Activated CD4-positive, alpha-beta T cell treated with anti-CD3 and anti-CD28 coated beads for 4 hours (primary cell): ENCODE results near the gene ULK4.
"Not testable (repeated sequence)": the region's sequence is repeated elsewhere in the genome, so short reads cannot be mapped to it uniquely, and the experiment has no call there.

Experiments used
- DNase-seq, 2 donors: peaks; one replicate each; pipeline ENCODE4 v3.0.0-alpha.2; 2020

Gene ULK4

DNA sequence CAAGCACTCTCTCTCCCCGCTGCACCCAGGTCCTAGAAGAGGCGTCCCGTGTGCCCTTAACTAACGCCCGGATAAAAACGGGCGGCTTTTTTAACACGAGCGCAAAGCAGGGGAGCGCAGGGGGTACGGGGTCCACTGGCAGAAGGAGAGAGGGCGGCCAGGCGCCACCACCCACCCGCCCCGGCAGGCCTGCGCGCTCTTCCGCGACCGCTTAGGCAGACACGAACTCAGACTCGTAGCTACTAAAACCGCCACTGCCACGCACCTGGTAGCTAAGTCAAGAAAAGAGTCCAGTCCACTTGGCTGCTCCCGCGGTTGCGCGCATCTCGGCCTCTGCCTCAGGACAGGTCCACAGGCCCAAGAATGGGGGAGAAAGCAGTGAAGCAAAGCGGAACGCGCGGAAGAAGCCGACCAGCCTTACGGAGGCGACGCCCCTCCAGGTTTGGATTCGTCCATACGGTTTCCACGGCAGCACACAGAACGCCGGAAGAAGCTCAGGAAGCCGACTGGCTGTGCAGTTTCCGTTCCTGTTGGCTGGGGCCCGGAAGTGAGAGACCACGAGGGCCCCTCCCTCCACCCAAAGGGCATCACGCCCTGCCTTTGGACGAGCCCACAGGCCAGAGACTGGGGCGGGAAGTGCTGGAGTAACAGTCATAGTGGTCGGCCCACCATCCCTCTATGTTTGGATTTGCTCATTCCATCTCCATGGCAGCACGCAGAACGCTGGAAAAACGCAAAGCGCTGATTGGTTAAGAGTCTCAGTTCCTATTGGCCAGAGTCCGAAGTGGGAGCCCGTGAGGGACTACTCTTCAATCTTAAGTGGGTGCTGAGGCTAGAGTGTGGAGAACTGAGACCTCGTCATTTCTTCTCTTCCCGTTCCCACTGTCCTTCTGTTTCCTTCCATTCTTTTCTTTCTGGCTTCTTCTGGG lies at the start of gene ULK4:
Gene ULK4 (minus strand): TSS at position 353 of the 929 bp plus-strand sequence. CDS start 7,344 bp downstream, outside the sequence.
- peak; percentile 91 to 92 for DNase-seq

DNA sequence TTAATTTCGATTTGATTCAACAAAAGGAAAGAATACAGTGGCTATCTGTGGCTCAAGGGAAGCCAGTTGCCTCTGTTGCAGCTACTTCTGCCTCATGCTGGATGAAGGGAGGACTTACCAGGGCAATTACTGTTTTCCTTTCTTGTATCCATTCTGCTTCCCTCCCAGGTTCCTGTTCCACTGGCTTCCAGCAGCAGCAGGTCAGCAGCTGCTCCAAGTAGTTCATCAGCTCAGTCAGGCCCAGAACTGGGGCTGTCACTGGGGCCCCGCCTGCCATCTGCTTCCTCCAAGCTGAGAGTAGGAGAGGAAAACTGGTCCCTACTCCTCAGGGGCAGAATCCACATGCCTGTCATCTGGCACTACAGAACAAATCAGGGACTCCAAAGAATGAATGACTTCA lies 48.6 kb upstream of the ULK4 start:
- DNase-seq = no peak

DNA sequence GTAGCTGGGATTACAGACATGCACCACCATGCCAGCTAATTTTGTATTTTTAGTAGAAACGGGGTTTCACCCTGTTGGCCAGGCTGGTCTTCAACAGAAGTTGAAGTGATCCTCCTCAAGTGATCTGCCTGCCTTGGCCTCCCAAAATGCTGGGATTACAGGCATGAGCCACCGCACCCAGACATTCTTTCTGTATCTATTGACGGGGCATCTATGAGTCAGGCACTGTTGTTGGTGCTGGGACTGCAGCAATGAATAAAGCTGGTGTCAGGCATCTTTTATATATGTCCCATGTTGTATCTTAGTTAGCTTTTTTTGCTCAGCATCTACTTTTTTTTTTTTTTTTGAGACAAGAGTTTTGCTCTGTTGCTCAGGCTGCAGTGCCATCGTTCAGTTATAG lies 47.6 kb upstream of the ULK4 start:
- DNase-seq = no peak

DNA sequence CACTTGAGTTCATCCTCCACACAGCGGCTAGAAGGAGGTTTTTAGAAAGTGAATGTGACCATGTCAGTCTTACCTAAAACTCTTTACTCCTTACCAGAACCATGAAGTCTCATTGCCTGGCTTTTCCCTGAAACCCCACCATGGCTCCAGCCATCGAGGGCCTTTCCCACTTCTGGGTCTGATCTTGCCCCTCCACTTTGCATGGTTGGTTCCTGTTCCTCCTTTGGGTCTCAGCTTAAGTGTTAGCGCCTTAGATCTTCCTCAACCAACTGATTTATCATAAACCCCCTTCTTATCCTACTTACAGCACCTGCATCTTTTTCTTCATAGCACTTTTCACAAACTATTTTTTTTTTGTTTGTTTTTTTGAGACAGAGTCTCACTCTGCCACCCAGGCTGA lies 45.9 kb upstream of the ULK4 start:
- DNase-seq = no peak

DNA sequence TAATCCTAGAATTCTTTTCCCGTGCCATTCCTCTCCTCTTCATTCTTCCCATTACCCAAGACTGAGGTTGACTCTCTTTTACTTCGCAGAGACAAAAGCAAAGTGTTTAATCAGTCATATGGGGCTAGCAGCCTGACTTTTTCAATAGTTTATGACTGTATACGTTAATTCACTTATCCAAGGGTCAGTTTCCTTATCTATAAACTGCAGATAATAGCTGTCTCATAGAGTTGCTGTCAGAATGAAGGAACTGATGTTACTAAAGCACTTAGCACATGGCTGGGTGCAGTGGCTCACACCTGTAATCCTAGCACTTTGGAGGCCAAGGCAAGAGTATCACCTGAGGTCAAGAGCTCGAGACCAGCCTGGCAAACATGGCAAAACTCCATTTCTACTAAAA lies 43.5 kb upstream of the ULK4 start:
- DNase-seq = no peak

DNA sequence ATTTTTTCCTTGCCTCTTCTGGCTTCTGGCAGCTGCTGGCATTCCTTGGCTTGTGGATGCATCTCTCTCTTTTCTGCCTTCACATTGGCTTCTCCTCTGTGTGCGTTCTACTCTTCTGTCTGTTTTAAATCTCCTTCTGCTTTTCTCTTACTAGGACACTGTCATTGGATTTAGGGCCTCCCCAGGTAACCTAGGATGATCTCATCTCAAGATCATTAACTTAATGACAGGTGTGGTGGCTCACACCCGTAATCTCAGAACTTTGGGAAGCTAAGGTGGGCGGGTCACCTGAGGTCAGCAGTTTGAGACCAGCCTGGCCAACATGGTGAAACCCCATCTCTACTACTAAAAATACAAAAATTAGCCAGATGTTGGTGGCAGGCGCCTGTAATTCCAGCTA lies 40.9 kb upstream of the ULK4 start:
- no peak for DNase-seq

DNA sequence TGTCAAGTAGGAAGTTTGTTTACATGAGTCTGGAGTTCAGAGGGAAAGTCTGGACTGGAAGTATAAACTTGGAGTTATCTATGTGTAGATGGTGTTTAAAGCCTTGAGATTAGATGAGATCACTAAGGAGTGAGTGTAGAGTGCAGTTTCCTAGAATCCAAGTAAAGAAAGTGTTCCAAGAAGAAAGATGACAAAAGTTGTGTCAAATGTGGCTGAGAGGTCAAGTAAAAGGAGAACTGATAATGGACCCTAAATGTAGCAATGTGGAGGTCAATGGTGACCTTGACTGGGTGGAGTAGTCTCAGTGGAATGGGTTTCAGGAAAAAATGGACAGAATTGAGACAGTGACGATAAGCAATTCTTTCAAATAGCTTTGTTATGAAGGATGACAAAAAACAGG lies 39.9 kb upstream of the ULK4 start:
- DNase-seq = no peak

DNA sequence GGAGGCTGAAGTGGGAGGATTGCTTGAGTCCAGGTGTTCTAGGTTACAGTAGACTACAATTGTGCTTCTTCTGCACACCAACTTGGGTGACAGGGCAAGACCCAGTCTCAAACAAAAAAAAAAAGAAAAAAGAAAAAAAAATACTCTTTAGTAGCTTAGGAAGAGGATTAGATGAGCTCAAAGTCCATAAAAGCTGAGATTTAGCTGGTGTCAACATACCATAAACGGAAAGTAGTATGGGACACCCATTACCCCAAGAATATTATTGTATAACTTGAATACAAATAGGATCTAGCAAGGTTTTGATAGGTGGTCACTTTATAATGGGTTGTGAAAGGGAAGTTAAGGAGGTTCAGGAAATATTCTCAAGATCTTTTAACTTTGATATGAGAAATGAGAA lies 38.0 kb upstream of the ULK4 start:
- DNase-seq = no peak

DNA sequence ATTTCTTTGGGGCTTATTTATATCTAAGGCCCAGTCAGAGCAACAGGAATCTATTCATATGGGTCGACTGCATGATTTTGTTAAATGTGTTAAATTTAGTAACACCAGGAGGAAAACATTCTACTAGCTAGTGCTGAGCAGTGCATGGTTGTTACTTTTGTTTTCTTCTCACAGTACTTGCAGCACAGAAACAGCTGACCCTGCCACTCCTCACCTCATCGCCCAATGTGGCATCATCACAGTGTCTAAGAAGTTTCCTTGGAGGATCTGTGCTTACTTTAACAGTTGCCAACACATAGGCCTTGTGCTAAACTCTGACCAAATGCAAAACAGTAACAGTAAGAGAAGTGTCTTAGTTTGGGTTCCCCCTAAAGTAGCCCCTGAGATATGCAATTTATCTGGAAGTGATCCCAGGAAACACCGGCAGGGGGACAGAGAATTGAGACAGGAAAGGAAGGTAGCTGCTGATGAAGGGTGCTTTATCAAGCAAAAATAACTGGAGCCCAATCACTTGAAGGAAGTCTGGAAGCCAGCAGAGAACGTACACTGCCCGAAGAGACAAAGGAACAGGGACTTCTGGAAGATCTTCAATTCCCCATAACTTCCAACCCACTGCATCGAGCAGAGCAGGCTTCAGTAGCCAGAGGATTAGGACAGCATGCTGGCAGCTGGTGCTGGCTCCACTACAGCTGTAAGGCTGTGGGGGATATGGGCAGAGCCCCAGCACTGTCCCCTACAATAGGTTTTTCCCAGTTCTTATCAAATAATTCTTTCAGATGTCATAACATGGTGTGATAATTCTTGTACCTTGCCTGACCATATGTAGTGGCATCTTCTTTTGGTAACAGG lies 36.0 kb upstream of the ULK4 start:
- DNase-seq = no peak

DNA sequence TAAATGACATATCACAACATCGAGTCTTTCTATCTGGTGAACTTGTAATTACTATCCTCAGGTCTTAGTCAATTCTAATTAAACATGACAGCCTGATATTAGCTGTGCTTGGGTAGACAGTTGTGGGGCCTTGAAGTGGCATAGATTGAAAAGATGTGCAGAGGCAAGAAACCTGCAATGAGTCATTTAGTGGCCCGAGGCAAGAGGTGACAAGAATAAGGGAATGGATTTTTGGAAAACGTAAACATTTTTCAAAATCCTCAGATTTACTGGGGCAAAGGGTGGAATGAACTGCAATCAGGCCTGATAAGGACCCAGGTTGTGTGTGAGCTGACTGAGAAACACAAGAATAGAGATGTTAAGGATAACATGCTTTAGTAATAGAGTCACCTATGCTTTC lies 29.5 kb upstream of the ULK4 start:
- no peak for DNase-seq

DNA sequence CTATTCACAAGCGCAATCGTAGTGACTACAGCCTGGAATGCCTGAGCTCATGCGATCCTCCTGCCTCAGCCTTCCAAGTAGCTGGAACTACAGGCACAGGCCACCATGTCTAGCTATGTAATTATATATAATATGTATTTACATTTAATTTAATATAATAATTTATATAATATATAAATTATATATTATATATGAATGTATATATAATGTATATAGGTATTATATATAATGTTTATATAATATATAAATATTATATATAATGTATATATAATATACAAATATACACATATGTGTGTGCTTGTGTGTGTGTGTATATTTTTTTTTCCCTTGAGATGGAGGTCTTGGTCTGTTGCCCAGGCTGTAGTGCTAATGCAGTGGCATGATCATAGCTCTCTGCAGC lies 27.6 kb upstream of the ULK4 start:
- no peak for DNase-seq

DNA sequence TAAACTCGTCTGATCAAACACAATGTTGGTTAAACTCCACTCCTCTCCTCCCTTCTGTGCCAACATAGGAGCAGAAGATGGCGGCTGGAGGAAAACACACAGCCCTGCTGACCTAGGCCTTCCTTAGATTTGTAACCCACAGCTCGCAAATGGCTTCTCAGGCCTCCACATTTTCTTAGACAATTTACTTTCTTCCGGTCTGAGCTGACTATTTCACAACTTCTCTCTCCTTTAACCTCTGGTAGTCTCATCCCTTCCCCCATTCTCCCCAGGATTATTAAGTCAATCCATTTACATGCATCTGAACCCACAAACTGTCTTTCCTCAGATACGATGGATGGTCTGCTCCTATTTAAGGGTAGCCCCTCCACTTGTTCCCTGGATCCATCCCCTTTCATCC lies 25.7 kb upstream of the ULK4 start:
- DNase-seq = no peak

DNA sequence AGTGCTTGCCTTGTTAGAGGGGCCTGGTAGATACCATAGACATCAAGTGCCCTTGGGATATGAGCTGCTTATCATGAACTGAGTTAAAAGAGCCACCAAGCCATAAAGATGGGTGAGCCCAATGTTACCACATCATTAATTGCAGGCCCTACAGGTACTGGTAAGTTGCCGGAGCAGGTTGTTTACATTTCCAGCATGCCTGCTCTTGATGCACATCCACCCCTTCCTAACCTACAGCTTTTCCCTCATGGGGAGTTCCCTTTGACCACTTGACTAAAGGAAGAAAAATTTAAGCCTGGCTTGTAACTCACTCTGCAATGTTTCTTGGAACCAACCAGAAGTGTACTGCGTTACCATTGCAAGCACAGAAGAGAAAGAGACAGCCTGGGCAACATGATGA lies 24.7 kb upstream of the ULK4 start:
- no peak for DNase-seq

DNA sequence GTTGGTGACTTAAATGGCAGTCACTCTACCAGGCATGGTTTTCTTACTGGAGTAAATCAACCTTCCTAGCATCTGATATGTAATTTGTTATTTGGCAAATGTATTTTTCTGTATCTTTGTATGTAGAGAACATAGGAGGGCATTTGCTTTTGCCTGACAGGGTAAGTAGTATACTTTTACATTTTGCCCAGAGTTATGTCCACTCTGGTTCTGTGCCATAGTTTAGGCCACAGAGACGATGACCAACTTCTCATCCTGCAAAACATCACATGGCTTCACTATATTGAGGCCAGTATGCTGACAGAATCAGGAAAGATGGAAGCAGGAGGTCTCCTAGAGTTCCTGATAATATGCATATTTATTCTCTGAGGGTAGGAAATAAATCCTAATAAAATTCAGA lies 23.1 kb upstream of the ULK4 start:
- DNase-seq = no peak

DNA sequence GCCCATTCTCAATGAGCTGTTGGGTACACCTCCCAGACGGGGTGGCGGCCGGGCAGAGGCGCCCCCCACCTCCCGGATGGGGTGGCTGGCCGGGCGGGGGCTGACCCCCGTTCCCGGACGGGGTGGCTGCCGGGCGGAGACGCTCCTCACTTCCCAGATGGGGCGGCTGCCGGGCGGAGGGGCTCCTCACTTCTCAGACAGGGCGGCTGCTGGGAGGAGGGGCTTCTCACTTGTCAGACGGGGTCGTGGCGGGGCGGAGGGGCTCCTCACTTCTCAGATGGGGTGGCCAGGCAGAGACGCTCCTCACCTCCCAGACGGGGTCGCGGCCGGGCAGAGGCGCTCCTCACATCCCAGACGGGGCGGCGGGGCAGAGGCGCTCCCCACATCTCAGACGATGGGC lies 21.2 kb upstream of the ULK4 start:
- DNase-seq = not testable (repeated sequence)

DNA sequence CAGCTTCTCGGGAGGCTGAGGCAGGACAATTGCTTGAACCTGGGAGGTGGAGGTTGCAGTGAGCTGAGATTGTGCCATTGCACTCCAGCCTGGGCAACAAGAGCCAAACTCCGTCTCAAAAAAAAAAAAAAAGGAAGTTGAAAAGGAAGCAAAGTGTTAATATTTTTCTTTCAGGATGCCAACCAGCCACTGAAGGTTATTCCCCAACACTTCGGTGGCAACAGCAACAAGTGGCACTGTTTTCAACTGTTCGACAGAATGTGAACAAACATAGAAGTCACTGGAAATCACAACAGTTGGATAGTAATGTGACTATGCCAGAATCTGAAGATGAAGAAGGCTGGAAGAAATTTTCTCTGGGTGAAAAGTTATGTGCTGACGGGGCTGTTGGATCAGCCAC lies 15.5 kb upstream of the ULK4 start:
- not testable (repeated sequence) for DNase-seq

DNA sequence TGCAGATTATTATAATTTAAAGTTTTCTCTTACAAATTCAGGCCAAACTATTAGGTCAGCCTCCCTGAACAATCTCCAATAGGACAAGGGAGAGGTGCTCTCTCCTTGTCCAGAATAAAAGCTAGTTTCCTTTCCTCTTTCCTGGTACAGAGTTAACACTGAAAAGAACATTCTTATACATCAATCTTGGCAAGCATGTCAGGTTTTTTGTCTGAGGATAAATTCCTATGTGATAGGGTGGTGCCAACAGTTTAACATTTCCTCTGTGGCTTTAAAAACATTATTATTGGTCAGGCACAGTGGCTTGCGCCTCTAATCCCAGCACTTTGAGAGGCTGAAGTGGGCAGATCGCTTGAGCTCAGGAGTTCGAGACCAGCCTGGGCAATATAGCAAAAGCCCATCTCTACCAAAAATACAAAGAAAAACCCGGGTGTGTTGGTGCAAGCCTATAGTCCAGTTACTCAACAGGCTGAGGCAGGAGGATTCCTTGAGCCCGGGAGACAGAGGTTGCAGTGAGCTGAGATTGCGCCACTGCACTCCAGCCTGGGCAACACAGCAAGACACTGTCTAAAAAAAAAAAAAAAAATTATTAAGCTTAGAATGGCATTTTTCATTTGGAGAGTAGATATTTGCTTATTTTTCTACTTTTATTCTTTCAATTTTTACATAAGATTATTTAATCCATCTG lies 13.7 kb upstream of the ULK4 start:
- DNase-seq = no peak

DNA sequence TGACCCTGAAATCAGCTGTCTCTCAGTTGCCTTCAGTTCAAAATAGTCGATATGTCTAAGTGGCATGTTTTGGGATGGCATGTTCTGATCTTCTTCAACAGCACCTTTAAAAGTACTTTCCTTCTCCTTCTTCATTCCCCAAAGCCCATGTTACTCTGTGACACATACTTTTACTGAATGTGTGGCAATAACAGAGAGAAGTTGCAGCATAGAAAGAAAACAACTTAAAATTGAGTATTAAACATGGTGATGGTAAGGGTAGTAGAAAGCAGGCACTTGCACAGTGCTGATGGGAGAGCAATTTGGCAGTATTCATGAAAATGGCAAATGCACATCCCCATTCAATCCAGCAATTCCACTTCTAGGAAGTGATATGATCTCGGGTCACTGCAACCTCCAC lies 12.3 kb upstream of the ULK4 start:
- no peak for DNase-seq

DNA sequence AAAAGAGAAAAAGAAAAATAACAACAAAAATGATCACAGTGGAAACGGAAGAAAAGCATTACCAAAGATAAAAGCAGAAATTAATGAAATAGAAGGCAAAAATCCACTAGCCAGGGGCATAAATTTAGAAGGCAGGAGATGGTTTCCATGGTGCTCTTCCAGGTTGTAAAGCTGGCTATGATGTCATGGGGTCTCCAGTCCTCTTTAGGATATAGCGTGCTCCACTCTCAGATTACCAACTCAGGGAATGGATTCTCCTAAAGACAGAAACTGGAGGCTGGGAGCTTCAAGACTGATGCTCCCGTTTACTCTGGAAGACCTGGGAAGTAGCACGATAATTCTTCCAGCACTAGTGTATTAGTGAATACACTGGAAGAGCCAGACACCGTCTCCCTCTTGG lies 10.9 kb upstream of the ULK4 start:
- DNase-seq = no peak

DNA sequence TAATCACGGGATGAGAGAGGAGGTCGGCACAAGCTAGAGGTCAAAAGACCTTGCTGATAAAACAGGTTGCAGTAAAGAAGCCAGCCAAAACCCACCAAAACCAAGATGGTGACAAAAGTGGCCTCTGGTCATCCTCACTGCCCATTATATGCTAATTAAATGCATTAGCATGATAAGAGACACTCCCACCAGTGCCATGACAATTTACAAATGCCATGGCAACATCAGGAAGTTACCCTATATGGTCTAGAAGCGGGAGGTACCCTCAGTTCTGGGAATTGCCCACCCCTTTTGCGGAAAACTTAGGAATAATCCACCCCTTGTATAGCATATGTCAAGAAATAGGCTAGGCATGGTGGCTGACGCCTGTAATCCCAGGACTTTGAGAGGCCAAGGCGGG lies 4.3 kb upstream of the ULK4 start:
- DNase-seq = no peak

DNA sequence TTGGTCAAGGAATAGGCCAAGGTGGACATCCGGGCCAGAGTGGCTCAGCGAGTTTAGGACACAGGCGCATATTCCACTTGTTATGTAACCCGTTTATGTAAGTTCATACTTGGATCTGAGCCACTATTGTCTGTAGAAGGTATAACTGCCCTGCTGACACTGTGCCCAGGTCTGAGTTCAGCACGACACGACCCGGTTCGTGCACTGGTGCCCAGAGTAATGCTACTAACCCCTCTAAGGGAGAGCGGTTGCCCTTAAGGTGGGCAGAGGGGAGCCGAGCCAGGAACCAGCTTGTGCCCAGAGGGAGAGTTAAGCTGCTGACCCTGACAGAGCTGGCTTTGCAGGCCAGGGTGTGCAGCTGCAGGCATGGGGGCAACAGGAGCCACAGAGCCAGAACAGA lies 1.9 kb upstream of the ULK4 start:
- DNase-seq = no peak

DNA sequence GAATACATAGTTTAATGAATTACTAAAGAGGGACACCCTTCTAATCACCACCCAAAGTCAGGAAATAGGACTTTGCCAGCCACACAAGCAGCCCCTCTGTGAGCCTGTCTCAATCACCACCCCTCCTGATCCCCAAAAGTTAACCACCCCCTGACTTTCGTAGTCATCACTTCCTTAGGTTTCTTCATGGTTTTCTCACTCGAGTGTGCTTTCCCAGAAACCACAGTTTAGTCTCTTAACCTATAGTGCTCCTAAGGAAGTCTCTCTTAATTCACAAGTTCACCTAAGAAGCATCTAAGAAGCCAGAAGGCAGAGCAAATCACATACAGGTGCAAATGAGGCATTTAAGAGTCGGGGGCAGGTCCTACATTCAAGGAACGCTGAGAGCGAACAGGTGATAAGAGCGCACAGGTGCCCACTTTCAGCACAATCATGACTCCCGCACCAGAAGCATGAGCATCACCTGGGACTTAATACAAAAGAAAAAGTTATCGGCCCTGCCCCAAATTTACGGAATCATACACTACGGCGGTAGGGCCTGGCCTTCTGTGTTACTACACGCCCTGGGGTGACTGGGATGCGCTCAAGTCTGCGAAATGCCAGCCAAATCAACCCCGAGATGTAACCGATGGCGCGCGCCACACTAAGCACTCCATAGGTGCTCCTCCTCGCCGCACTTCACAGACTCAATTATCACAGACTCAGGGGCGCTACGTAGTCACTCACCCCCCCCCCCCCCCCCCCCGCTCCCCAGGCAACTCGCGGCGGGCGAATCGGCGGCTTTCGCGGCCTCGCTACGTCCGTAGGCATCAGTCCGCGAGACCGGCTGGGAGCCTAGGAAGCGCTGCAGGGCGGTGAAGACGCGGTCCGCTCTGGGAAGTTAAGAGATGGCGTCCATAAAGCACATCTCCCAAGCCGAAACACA lies 815 bp downstream of the ULK4 start:
- peak; percentile 54 to 62 for DNase-seq
